Neural cell (in vitro differentiated cells): ENCODE results near the gene CD84. TPM values are rescaled to one million over a fixed set of nuclear protein-coding genes. Genes with fewer than 3 reads are reported as not detected.
"Not testable (repeated sequence)": the region's sequence is repeated elsewhere in the genome, so short reads cannot be mapped to it uniquely, and the experiment has no call there.

ENCODE experiments used
- H2AFZ ChIP-seq: fragments of 200-600, 300-800 bp; sonication (generic), shearing (Covaris generic); 2 replicates; pipeline ENCODE4 v1.6.0; 2014; ENCODE audit warnings: low read depth, mild to moderate bottlenecking, antibody characterized with exemption, low read length, moderate library complexity
- H3F3A ChIP-seq: fragments of 200-600 bp; shearing (Covaris generic); 2 replicates; pipeline ENCODE4 v1.6.1; 2016; ENCODE audit warnings: mild to moderate bottlenecking, moderate library complexity, mixed read lengths, antibody characterized with exemption, low read length; ENCODE audit not compliant: insufficient read depth, poor library complexity, severe bottlenecking
- H3K27ac ChIP-seq: fragments of 200-600, 300-800 bp; sonication (generic), shearing (Covaris generic); 2 replicates; pipeline ENCODE4 v1.5.1; 2014; ENCODE audit warnings: mild to moderate bottlenecking, low read length, moderate library complexity
- H3K27me3 ChIP-seq: fragments of 300-800, 200-600 bp; sonication (generic), shearing (Covaris generic); 2 replicates; pipeline ENCODE4 v1.6.0; 2014; ENCODE audit warnings: mild to moderate bottlenecking, low read depth, low read length, moderate library complexity; ENCODE audit not compliant: insufficient read depth
- H3K36me3 ChIP-seq: fragments of 300-800, 200-600 bp; sonication (generic), shearing (Covaris generic); 2 replicates; pipeline ENCODE4 v1.5.1; 2014; ENCODE audit warnings: mild to moderate bottlenecking, antibody characterized with exemption, low read length, moderate library complexity; ENCODE audit not compliant: insufficient read depth
- H3K4me2 ChIP-seq: fragments of 300-800, 200-600 bp; sonication (generic), shearing (Covaris generic); 2 replicates; pipeline ENCODE4 v1.6.0; 2014; ENCODE audit warnings: mild to moderate bottlenecking, low read length
- H3K4me3 ChIP-seq: fragments of 300-800, 200-600 bp; sonication (generic), shearing (Covaris generic); 2 replicates; pipeline ENCODE4 v1.5.1; 2014; ENCODE audit warnings: mild to moderate bottlenecking, low read length, moderate library complexity
- H3K79me2 ChIP-seq: fragments of 200-600 bp; shearing (Covaris generic); replicated peaks from 2 replicates; pipeline ENCODE4 v1.6.0; 2014; ENCODE audit warnings: mild to moderate bottlenecking, low read length, moderate library complexity; ENCODE audit not compliant: insufficient read depth
- H3K9ac ChIP-seq: fragments of 300-800, 200-600 bp; sonication (generic), shearing (Covaris generic); 2 replicates; pipeline ENCODE4 v1.6.1; 2016; ENCODE audit warnings: mild to moderate bottlenecking, low read length, mixed read lengths
- H3K9me2 ChIP-seq: fragments of 200-600 bp; shearing (Covaris generic); 2 replicates; pipeline ENCODE4 v1.6.1; 2016; ENCODE audit warnings: mild to moderate bottlenecking, low read length, mixed read lengths; ENCODE audit not compliant: insufficient read depth
- H3K9me3 ChIP-seq: fragments of 200-600, 300-800 bp; sonication (generic), shearing (Covaris generic); 2 replicates; pipeline ENCODE4 v1.6.1; 2016; ENCODE audit warnings: mild to moderate bottlenecking, mixed run types, low read length, moderate library complexity, mixed read lengths
- H4K20me1 ChIP-seq: fragments of 200-600 bp; shearing (Covaris generic); 2 replicates; pipeline ENCODE4 v1.6.1; 2016; ENCODE audit warnings: mild to moderate bottlenecking, mixed run types; ENCODE audit not compliant: insufficient read depth
- CTCF ChIP-seq: fragments of 450-650 bp; IDR thresholded peaks from 2 replicates; pipeline ENCODE4 v1.5.1; 2014; ENCODE audit warnings: antibody characterized with exemption, mild to moderate bottlenecking, moderate library complexity; ENCODE audit not compliant: poor library complexity, severe bottlenecking
- EP300 ChIP-seq: fragments of 450-650 bp; conservative IDR thresholded peaks from 2 replicates; pipeline ENCODE4 v1.6.1; 2014; ENCODE audit warnings: antibody characterized with exemption, mild to moderate bottlenecking, moderate library complexity; ENCODE audit not compliant: poor library complexity, severe bottlenecking
- EZH2 ChIP-seq: fragments of 200-600, 300-800 bp; shearing (Covaris generic), sonication (generic); IDR thresholded peaks from 2 replicates; pipeline ENCODE4 v1.6.1; 2014; ENCODE audit warnings: antibody characterized with exemption, low read length, borderline replicate concordance, mild to moderate bottlenecking; ENCODE audit not compliant: insufficient read depth, poor library complexity, severe bottlenecking
- MXI1 ChIP-seq: fragments of 450-650 bp; conservative IDR thresholded peaks from 2 replicates; pipeline ENCODE4 v1.6.1; 2014; ENCODE audit warnings: antibody characterized with exemption, mild to moderate bottlenecking; ENCODE audit not compliant: poor library complexity, severe bottlenecking
- POLR2AphosphoS5 ChIP-seq: IDR thresholded peaks from 2 replicates; pipeline ENCODE4 v1.6.1; 2012
- RAD21 ChIP-seq: fragments of 450-650 bp; conservative IDR thresholded peaks from 2 replicates; pipeline ENCODE4 v1.6.1; 2014; ENCODE audit warnings: antibody characterized with exemption, mild to moderate bottlenecking, moderate library complexity
- REST ChIP-seq: IDR thresholded peaks from 2 replicates; pipeline ENCODE4 v1.6.1; 2012; ENCODE audit warnings: borderline replicate concordance
- SMC3 ChIP-seq: fragments of 450-650 bp; conservative IDR thresholded peaks from 2 replicates; pipeline ENCODE4 v1.6.1; 2014; ENCODE audit warnings: antibody characterized with exemption, mild to moderate bottlenecking, moderate library complexity; ENCODE audit not compliant: poor library complexity
- TAF1 ChIP-seq: IDR thresholded peaks from 2 replicates; pipeline ENCODE4 v1.6.1; 2012; ENCODE audit warnings: low read depth
- polyA minus RNA-seq: library from RNA; depleted of rRNA, polyadenylated mRNA; stranded (reverse); fragments of >200 nt; gene quantifications from 2 replicates; pipeline ENCODE4 v1.2.3, GENCODE V29; 2014
- polyA plus RNA-seq: library from polyadenylated mRNA; depleted of rRNA; stranded (reverse); fragments of >200 nt; gene quantifications from 2 replicates; pipeline ENCODE4 v1.2.3, GENCODE V29; 2014

CD84 gene, protein sequence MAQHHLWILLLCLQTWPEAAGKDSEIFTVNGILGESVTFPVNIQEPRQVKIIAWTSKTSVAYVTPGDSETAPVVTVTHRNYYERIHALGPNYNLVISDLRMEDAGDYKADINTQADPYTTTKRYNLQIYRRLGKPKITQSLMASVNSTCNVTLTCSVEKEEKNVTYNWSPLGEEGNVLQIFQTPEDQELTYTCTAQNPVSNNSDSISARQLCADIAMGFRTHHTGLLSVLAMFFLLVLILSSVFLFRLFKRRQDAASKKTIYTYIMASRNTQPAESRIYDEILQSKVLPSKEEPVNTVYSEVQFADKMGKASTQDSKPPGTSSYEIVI
- polyA plus RNA-seq (not detected in 2 replicates), polyA minus RNA-seq (not detected in 2 replicates)

GRCh38 chr1:160579216-160579701, at the start of gene CD84:
TSS of gene CD84 (minus strand) at chr1:160579496. CDS start at chr1:160579437, 59 bp downstream.
- no peak within 1 kb of the TSS for H3K27ac ChIP-seq
- no peaks in the 10 kb centered on the region for H3K36me3 ChIP-seq
- H3K4me2 ChIP-seq, result no peak within 1 kb of the TSS
- no peaks in the 10 kb centered on the region for H3K27me3 ChIP-seq
- H3K9me2 ChIP-seq, result no peaks in the 10 kb centered on the region
- no peaks in the 10 kb centered on the region for H3K9me3 ChIP-seq
- no peak within 1 kb of the TSS for H3K4me3 ChIP-seq
- no peaks in the 10 kb centered on the region for H4K20me1 ChIP-seq
- no peak within 1 kb of the TSS for H2AFZ ChIP-seq
- no peak for TF ChIP-seq POLR2AphosphoS5
- no peak for TF ChIP-seq TAF1
- TF ChIP-seq REST, result no peak
- no peak for TF ChIP-seq RAD21
- TF ChIP-seq SMC3, result no peak
- TF ChIP-seq EZH2, result no peak
- no peak for TF ChIP-seq MXI1
- no peak for TF ChIP-seq CTCF
- no peak for TF ChIP-seq EP300
- no peaks in the 10 kb centered on the region for H3F3A ChIP-seq
- H3K79me2 ChIP-seq, result no peaks in the 10 kb centered on the region
- no peak within 1 kb of the TSS for H3K9ac ChIP-seq

GRCh38 chr1:160628799-160629263, 49.5 kb upstream of the CD84 start:
- Histone ChIP-seq H3K9ac (no peak overlapping the region), H3K27ac (no peak overlapping the region)

DNA sequence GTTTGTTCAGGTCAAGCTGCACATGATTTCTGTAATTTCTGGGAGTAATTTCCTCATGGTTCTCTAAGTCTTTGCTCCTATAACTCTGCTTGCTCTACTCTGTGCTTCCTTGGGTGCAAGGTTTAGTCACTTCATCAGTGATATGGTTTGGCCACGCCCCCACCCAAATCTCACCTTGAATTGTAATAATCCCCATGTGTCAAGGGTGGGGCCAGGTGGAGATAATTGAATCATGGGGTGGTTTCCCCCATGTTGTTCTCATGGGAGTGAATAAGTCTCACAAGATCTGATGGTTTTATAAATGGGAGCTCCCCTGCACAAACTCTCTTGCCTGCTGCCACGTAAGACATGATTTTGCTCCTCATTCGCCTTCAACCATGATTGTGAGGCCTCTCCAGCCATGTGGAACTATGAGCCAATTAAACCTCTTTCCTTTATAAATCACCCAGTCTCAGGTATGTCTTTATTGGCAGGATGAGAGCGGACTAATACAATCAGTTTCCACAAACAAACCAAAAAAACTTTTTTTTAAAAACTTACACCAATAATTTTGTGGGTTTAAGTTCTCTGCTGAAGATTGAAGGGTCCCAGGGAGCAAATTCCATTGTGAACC, 48.5 kb upstream of the CD84 start:
- not testable (repeated sequence) for H3K27me3 ChIP-seq, H3K36me3 ChIP-seq, H3F3A ChIP-seq, H3K9ac ChIP-seq, H3K79me2 ChIP-seq, H3K4me2 ChIP-seq, H3K9me3 ChIP-seq, H3K4me3 ChIP-seq, H3K9me2 ChIP-seq, H2AFZ ChIP-seq, H4K20me1 ChIP-seq, H3K27ac ChIP-seq

More at GRCh38 chr1:160628799-160629263, 49.5 kb upstream of the CD84 start:
- H2AFZ ChIP-seq, result no peak overlapping the region
- TF ChIP-seq TAF1 (no peak), EP300 (no peak), SMC3 (no peak), POLR2AphosphoS5 (no peak)
- no peaks in the 10 kb centered on the region for H3K27me3 ChIP-seq
- no peaks in the 10 kb centered on the region for H3F3A ChIP-seq
- no peaks in the 10 kb centered on the region for H3K36me3 ChIP-seq
- H3K79me2 ChIP-seq, result no peaks in the 10 kb centered on the region
- no peak overlapping the region for H3K4me3 ChIP-seq
- no peaks in the 10 kb centered on the region for H3K9me3 ChIP-seq
- H3K4me2 ChIP-seq, result no peak overlapping the region
- no peaks in the 10 kb centered on the region for H4K20me1 ChIP-seq
- H3K9me2 ChIP-seq, result no peaks in the 10 kb centered on the region
